Neural progenitor cell (in vitro differentiated cells): Measurements from ENCODE around the gene SOST. TPM values are rescaled to one million over a fixed set of nuclear protein-coding genes. Genes with fewer than 3 reads are reported as not detected.
"Not testable (repeated sequence)": the region's sequence is repeated elsewhere in the genome, so short reads cannot be mapped to it uniquely, and the experiment has no call there.

Experiments
- DNase-seq: peaks from one replicate; pipeline ENCODE4 v3.0.0-alpha.2; 2016; ENCODE audit warnings: low spot score
- H2AFZ ChIP-seq: fragments of 200-600 bp; sonication (generic); replicated peaks from 2 replicates; pipeline ENCODE4 v1.6.1; 2016; ENCODE audit warnings: antibody characterized with exemption
- H3F3A ChIP-seq: fragments of 200-600 bp; sonication (generic); 2 replicates; pipeline ENCODE4 v1.6.1; 2016; ENCODE audit warnings: antibody characterized with exemption, low read depth
- H3K27ac ChIP-seq: fragments of 200-600 bp; sonication (generic); 2 replicates; pipeline ENCODE4 v1.5.1; 2016; ENCODE audit warnings: mild to moderate bottlenecking
- H3K27me3 ChIP-seq: fragments of 200-600 bp; sonication (generic); 2 replicates; pipeline ENCODE4 v1.6.1; 2016; ENCODE audit warnings: mild to moderate bottlenecking, moderate library complexity
- H3K36me3 ChIP-seq: fragments of 200-600 bp; sonication (generic); 2 replicates; pipeline ENCODE4 v1.5.1; 2016
- H3K4me1 ChIP-seq: fragments of 200-600 bp; sonication (generic); 2 replicates; pipeline ENCODE4 v1.6.1; 2016; ENCODE audit warnings: mixed run types
- H3K4me2 ChIP-seq: fragments of 200-600 bp; sonication (generic); 2 replicates; pipeline ENCODE4 v1.6.1; 2016
- H3K4me3 ChIP-seq: fragments of 200-600 bp; sonication (generic); 2 replicates; pipeline ENCODE4 v1.5.1; 2016
- H3K79me2 ChIP-seq: fragments of 200-600 bp; sonication (generic); 2 replicates; pipeline ENCODE4 v1.6.1; 2016; ENCODE audit warnings: low read depth
- H3K9ac ChIP-seq: fragments of 200-600 bp; sonication (generic); 2 replicates; pipeline ENCODE4 v1.6.1; 2016
- H3K9me3 ChIP-seq: fragments of 200-600 bp; sonication (generic); 2 replicates; pipeline ENCODE4 v1.5.1; 2016; ENCODE audit warnings: low read depth
- H4K20me1 ChIP-seq: fragments of 200-600 bp; sonication (generic); 2 replicates; pipeline ENCODE4 v1.6.1; 2016; ENCODE audit warnings: low read depth
- H3K27ac Mint-ChIP-seq: 3 replicates; pipeline ENCODE4 v1.8.0; 2021; ENCODE audit warnings: mixed read lengths
- H3K27me3 Mint-ChIP-seq: 2 replicates; pipeline ENCODE4 v1.8.0; 2022; ENCODE audit warnings: low read depth, mild to moderate bottlenecking, inconsistent platforms, moderate library complexity, mixed read lengths; ENCODE audit not compliant: insufficient read depth
- H3K36me3 Mint-ChIP-seq: 3 replicates; pipeline ENCODE4 v1.8.0; 2021; ENCODE audit warnings: mixed read lengths
- H3K4me1 Mint-ChIP-seq: 3 replicates; pipeline ENCODE4 v1.8.0; 2021; ENCODE audit warnings: mixed read lengths
- H3K4me3 Mint-ChIP-seq: 3 replicates; pipeline ENCODE4 v1.8.0; 2021; ENCODE audit warnings: mild to moderate bottlenecking, moderate library complexity, mixed read lengths
- H3K9me3 Mint-ChIP-seq: 3 replicates; pipeline ENCODE4 v1.8.0; 2020; ENCODE audit warnings: mixed read lengths
- CTCF ChIP-seq: fragments of 200-600 bp; sonication (generic); IDR thresholded peaks from 2 replicates; pipeline ENCODE4 v1.5.1; 2017; ENCODE audit warnings: antibody characterized with exemption, mild to moderate bottlenecking
- EZH2 ChIP-seq: fragments of 200-600 bp; sonication (generic); IDR thresholded peaks from 2 replicates; pipeline ENCODE4 v1.6.1; 2017; ENCODE audit warnings: antibody characterized with exemption, mild to moderate bottlenecking, moderate library complexity
- EZH2phosphoT487 ChIP-seq: fragments of 200-600 bp; sonication (generic); IDR thresholded peaks from 2 replicates; pipeline ENCODE4 v1.6.1; 2017; ENCODE audit warnings: antibody characterized with exemption
- total RNA-seq: library from RNA; depleted of rRNA; stranded (reverse); fragments of >200 nt; gene quantifications from 2 replicates; pipeline ENCODE4 v1.2.3, GENCODE V29; 2015; ENCODE audit warnings: low replicate concordance

The SOST gene
- total RNA-seq, 1 donor from 2014 or later = 0.06 TPM

DNA sequence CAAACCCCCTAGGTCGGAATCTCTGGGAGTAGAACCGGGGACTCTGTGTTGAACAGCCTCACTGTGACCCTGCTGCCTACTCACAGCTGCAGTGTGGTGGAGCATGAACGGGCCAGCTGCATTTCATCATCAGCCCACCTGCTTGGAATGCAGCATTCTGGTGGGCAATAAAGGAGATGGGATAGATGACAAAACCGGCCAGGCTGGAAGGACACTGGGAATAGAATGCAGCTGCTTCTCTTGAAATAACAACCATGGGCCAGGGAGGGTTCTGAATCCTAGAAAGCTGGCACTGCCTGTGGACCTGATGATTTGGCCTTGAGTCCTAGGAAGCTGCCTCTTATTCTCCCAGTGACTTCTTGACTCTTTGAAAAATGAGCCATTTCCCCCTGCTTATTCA, 45.2 kb upstream of the SOST start:
- H2AFZ ChIP-seq = no peak overlapping the region
- peaks cover 3% of the 10 kb centered on the region for H3K4me1 Mint-ChIP-seq
- H3F3A ChIP-seq = no peaks in the 10 kb centered on the region
- DNase-seq = no peak
- H3K36me3 ChIP-seq = no peaks in the 10 kb centered on the region
- H3K27ac ChIP-seq = no peak overlapping the region
- no peaks in the 10 kb centered on the region for H4K20me1 ChIP-seq
- H3K27ac Mint-ChIP-seq = no peak overlapping the region
- no peak overlapping the region for H3K4me3 ChIP-seq
- H3K27me3 ChIP-seq = no peaks in the 10 kb centered on the region
- no peak overlapping the region for H3K9ac ChIP-seq
- H3K4me3 Mint-ChIP-seq = no peak overlapping the region
- peaks cover 2% of the 10 kb centered on the region for H3K27me3 Mint-ChIP-seq
- H3K79me2 ChIP-seq = no peaks in the 10 kb centered on the region
- H3K9me3 ChIP-seq = no peaks in the 10 kb centered on the region
- no peaks in the 10 kb centered on the region for H3K36me3 Mint-ChIP-seq
- TF ChIP-seq CTCF (no peak), EZH2phosphoT487 (no peak), EZH2 (no peak)
- H3K9me3 Mint-ChIP-seq = no peaks in the 10 kb centered on the region
- no peak overlapping the region for H3K4me2 ChIP-seq
- peaks cover 14% of the 10 kb centered on the region for H3K4me1 ChIP-seq

DNA sequence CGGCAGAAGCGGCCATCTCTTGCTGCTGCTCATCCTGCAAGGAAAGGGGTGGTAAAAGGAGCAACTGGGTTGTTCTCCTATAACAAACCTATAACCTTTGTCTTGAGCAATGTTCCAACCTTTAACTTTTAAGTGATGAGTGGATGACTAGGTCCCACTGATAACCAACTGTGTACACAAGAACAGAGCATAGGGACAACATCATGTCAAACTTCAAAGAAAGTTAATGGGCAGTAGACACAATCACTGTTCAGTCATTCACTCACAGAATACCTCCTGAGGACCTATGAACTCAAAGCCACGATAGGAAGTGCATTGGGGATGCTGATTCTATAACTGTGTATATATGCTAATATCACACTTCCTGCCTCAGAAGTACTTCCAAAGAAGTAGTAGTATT, 43.3 kb upstream of the SOST start:
- H3K4me1 ChIP-seq = peaks cover 14% of the 10 kb centered on the region
- H3K4me1 Mint-ChIP-seq = peaks cover 3% of the 10 kb centered on the region

GRCh38 chr17:43800736-43801135, 42.1 kb upstream of the SOST start:
- no peaks in the 10 kb centered on the region for H3K79me2 ChIP-seq
- H3K36me3 ChIP-seq = no peaks in the 10 kb centered on the region
- H3F3A ChIP-seq = no peaks in the 10 kb centered on the region
- H2AFZ ChIP-seq = no peak overlapping the region
- H3K4me2 ChIP-seq = peak overlapping the region; percentile 13
- Mint-ChIP-seq H3K4me1 (peaks cover 3% of the 10 kb centered on the region), H3K27me3 (peaks cover 2% of the 10 kb centered on the region), H3K9me3 (no peaks in the 10 kb centered on the region), H3K36me3 (no peaks in the 10 kb centered on the region), H3K4me3 (no peak overlapping the region), H3K27ac (no peak overlapping the region)
- TF ChIP-seq EZH2 = no peak
- TF ChIP-seq EZH2phosphoT487 = no peak
- peaks cover 14% of the 10 kb centered on the region for H3K4me1 ChIP-seq
- H3K9me3 ChIP-seq = no peaks in the 10 kb centered on the region
- H3K27me3 ChIP-seq = no peaks in the 10 kb centered on the region
- no peak overlapping the region for H3K4me3 ChIP-seq
- H3K27ac ChIP-seq = no peak overlapping the region
- peak; percentile 41 for DNase-seq
- H3K9ac ChIP-seq = no peak overlapping the region
- H4K20me1 ChIP-seq = no peaks in the 10 kb centered on the region

More for the DNA sequence above, 43.3 kb upstream of the SOST start:
- H3K36me3 Mint-ChIP-seq = no peaks in the 10 kb centered on the region
- Histone ChIP-seq H2AFZ (no peak overlapping the region), H3K27me3 (no peaks in the 10 kb centered on the region), H3F3A (no peaks in the 10 kb centered on the region), H3K27ac (no peak overlapping the region), H3K4me2 (no peak overlapping the region), H3K9ac (no peak overlapping the region), H3K79me2 (no peaks in the 10 kb centered on the region), H3K9me3 (no peaks in the 10 kb centered on the region), H3K36me3 (no peaks in the 10 kb centered on the region), H4K20me1 (no peaks in the 10 kb centered on the region), H3K4me3 (no peak overlapping the region)
- DNase-seq = no peak
- TF ChIP-seq EZH2 (no peak), EZH2phosphoT487 (no peak), CTCF (no peak)
- no peak overlapping the region for H3K27ac Mint-ChIP-seq
- no peak overlapping the region for H3K4me3 Mint-ChIP-seq
- H3K9me3 Mint-ChIP-seq = no peaks in the 10 kb centered on the region
- H3K27me3 Mint-ChIP-seq = peaks cover 2% of the 10 kb centered on the region

- H3K4me1 ChIP-seq = peaks cover 14% of the 10 kb centered on the region
- Mint-ChIP-seq H3K36me3 (no peaks in the 10 kb centered on the region), H3K4me3 (no peak overlapping the region), H3K27ac (no peak overlapping the region), H3K27me3 (no peaks in the 10 kb centered on the region), H3K4me1 (peaks cover 3% of the 10 kb centered on the region), H3K9me3 (no peaks in the 10 kb centered on the region)
- H3K4me2 ChIP-seq = no peak overlapping the region
- H3K9me3 ChIP-seq = no peaks in the 10 kb centered on the region
- no peaks in the 10 kb centered on the region for H3K79me2 ChIP-seq
- TF ChIP-seq EZH2 = no peak
- H3K4me3 ChIP-seq = no peak overlapping the region
- H3K27ac ChIP-seq = no peak overlapping the region
- no peaks in the 10 kb centered on the region for H3F3A ChIP-seq
- H3K27me3 ChIP-seq = no peaks in the 10 kb centered on the region
- no peaks in the 10 kb centered on the region for H3K36me3 ChIP-seq
- no peak overlapping the region for H3K9ac ChIP-seq
- no peaks in the 10 kb centered on the region for H4K20me1 ChIP-seq
- no peak overlapping the region for H2AFZ ChIP-seq
- DNase-seq = no peak
These were observed 40.5 kb upstream of the SOST start for GRCh38 chr17:43799047-43799446.

GRCh38 chr17:43798024-43798423, 39.4 kb upstream of the SOST start:
- H3K27ac ChIP-seq, H3K4me3 Mint-ChIP-seq, H4K20me1 ChIP-seq, H3F3A ChIP-seq, H3K4me3 ChIP-seq, H3K36me3 Mint-ChIP-seq, H3K4me2 ChIP-seq, DNase-seq, H3K9me3 Mint-ChIP-seq, H3K4me1 ChIP-seq, H3K27me3 Mint-ChIP-seq, H3K9ac ChIP-seq, H3K27ac Mint-ChIP-seq, H3K79me2 ChIP-seq, H2AFZ ChIP-seq, H3K9me3 ChIP-seq, H3K36me3 ChIP-seq, H3K27me3 ChIP-seq, H3K4me1 Mint-ChIP-seq: not testable (repeated sequence)

DNA sequence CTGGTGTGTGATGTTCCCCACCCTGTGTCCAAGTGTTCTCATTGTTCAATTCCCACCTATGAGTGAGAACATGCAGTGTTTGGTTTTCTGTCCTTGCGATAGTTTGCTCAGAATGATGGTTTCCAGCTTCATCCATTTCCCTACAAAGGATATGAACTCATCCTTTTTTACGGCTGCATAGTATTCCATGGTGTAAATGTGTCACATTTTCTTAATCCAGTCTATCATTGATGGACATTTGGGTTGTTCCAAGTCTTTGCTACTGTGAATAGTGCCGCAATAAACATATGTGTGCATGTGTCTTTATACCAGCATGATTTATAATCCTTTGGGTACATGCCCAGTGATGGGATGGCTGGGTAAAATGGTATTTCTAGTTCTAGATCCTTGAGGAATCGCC, 34.1 kb upstream of the SOST start:
- not testable (repeated sequence) for H3K36me3 ChIP-seq, H3F3A ChIP-seq, H3K79me2 ChIP-seq, H3K4me2 ChIP-seq, H3K27me3 Mint-ChIP-seq, H3K27ac Mint-ChIP-seq, H3K4me3 Mint-ChIP-seq, H3K4me1 Mint-ChIP-seq, H3K9me3 ChIP-seq, H3K4me1 ChIP-seq, H3K9ac ChIP-seq, H3K36me3 Mint-ChIP-seq, H3K4me3 ChIP-seq, H4K20me1 ChIP-seq, H2AFZ ChIP-seq, H3K27me3 ChIP-seq, H3K27ac ChIP-seq, DNase-seq
- H3K9me3 Mint-ChIP-seq = peaks cover 10% of the 10 kb centered on the region
